Skeletal muscle satellite cell (primary cell): Measurements from ENCODE around the gene RAB40A.
A peak's percentile ranks its signal among the peaks of the same experiment; 100 is the strongest.
"Not testable (repeated sequence)": the region's sequence is repeated elsewhere in the genome, so short reads cannot be mapped to it uniquely, and the experiment has no call there.

Source experiments
- H3K27me3 ChIP-seq: 2 replicates; pipeline ENCODE4 v1.7.0; 2013; ENCODE audit warnings: low read length; ENCODE audit not compliant: control insufficient read depth, insufficient read depth
- H3K36me3 ChIP-seq: 2 replicates; pipeline ENCODE4 v1.7.0; 2013; ENCODE audit warnings: mild to moderate bottlenecking, control low read depth, low read length; ENCODE audit not compliant: insufficient read depth
- H3K4me1 ChIP-seq: 2 replicates; pipeline ENCODE4 v1.7.0; 2013; ENCODE audit warnings: low read length; ENCODE audit not compliant: control insufficient read depth, insufficient read depth
- H3K4me2 ChIP-seq: 2 replicates; pipeline ENCODE4 v1.7.0; 2013; ENCODE audit warnings: mild to moderate bottlenecking, low read length
- H3K4me3 ChIP-seq: 2 replicates; pipeline ENCODE4 v1.7.0; 2013; ENCODE audit warnings: low read length
- H3K9ac ChIP-seq: 2 replicates; pipeline ENCODE4 v1.7.0; 2013; ENCODE audit warnings: mild to moderate bottlenecking, low read depth, low read length, moderate library complexity
- H3K9me3 ChIP-seq: replicated peaks from 2 replicates; pipeline ENCODE4 v1.7.0; 2013; ENCODE audit warnings: mild to moderate bottlenecking, control low read depth, low read length

The RAB40A gene

DNA sequence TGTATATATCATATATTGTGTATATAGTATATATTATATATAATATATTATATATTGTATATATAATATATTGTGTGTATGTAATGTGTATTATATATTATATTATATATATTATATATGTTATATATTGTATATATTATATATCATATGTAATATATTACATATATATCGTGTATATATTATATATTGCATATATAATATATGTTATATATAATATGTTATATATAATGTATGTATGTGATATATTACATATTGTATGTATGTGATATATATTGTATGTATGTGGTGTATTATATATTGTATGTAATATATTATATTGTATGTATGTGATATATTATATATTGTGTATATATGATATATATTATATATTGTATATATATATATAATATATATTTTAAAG lies 30.5 kb downstream of the RAB40A start:
- Histone ChIP-seq H3K4me1 (no peaks in the 10 kb centered on the region), H3K9ac (no peak overlapping the region), H3K27me3 (peaks cover 2% of the 10 kb centered on the region), H3K4me2 (no peak overlapping the region), H3K4me3 (no peak overlapping the region), H3K9me3 (no peaks in the 10 kb centered on the region), H3K36me3 (no peaks in the 10 kb centered on the region)

DNA sequence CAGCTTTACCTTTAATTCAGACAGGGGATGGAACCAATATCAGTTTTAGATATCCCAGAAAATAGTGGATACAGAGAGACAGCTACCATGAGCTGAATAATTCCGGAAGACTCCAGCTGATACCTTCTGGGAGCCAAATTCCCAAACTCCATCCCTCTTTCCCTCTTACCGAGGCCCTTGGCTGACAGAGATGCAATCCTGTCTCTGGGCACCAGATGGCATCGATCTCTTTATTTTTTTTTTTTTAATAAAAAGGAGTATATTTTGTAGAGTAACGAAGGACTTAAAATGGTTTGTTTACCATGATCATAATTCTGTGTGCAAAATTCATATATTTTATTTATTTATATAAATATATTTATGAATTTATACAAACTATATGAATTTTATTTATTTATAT lies 31.0 kb downstream of the RAB40A start:
- no peaks in the 10 kb centered on the region for H3K4me1 ChIP-seq
- peaks cover 2% of the 10 kb centered on the region for H3K27me3 ChIP-seq
- no peaks in the 10 kb centered on the region for H3K9me3 ChIP-seq
- no peak overlapping the region for H3K4me3 ChIP-seq
- no peak overlapping the region for H3K4me2 ChIP-seq
- no peak overlapping the region for H3K9ac ChIP-seq
- no peaks in the 10 kb centered on the region for H3K36me3 ChIP-seq

DNA sequence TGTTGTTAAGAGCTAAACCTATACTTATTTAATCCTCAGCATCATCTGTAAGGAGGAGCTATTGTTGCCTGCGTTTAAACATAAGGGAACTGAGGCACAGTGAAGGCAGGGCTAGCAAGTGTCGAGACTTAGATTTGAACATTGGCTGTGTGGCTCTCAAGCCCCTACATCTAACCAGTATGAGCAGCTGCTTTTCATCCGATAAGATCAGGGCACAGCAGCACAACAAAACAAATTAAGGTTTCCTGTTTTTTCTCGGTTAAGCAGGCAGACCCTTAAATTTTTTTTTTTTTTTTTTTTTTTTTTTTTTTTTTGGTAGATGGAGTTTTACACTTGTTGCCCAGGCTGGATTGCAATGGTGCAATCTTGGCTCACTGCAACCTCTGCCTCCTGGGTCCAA lies 35.6 kb downstream of the RAB40A start:
- H3K27me3 ChIP-seq = peaks cover 2% of the 10 kb centered on the region
- no peak overlapping the region for H3K4me3 ChIP-seq
- H3K4me2 ChIP-seq = no peak overlapping the region
- no peaks in the 10 kb centered on the region for H3K4me1 ChIP-seq
- no peaks in the 10 kb centered on the region for H3K36me3 ChIP-seq
- no peak overlapping the region for H3K9ac ChIP-seq
- no peaks in the 10 kb centered on the region for H3K9me3 ChIP-seq

- no peaks in the 10 kb centered on the region for H3K36me3 ChIP-seq
- no peaks in the 10 kb centered on the region for H3K9me3 ChIP-seq
- H3K27me3 ChIP-seq = peaks cover 3% of the 10 kb centered on the region
- H3K4me3 ChIP-seq = no peak overlapping the region
- H3K4me1 ChIP-seq = peaks cover 3% of the 10 kb centered on the region
- H3K4me2 ChIP-seq = no peak overlapping the region
- no peak overlapping the region for H3K9ac ChIP-seq
Observed at GRCh38 chrX:103480526-103480925, 38.8 kb downstream of the RAB40A start.

- H3K9ac ChIP-seq = no peak overlapping the region
- no peaks in the 10 kb centered on the region for H3K36me3 ChIP-seq
- H3K27me3 ChIP-seq = peaks cover 3% of the 10 kb centered on the region
- H3K4me2 ChIP-seq = no peak overlapping the region
- H3K4me1 ChIP-seq = peaks cover 3% of the 10 kb centered on the region
- H3K9me3 ChIP-seq = no peaks in the 10 kb centered on the region
- H3K4me3 ChIP-seq = no peak overlapping the region
Observed at GRCh38 chrX:103477496-103477895, 41.8 kb downstream of the RAB40A start.

DNA sequence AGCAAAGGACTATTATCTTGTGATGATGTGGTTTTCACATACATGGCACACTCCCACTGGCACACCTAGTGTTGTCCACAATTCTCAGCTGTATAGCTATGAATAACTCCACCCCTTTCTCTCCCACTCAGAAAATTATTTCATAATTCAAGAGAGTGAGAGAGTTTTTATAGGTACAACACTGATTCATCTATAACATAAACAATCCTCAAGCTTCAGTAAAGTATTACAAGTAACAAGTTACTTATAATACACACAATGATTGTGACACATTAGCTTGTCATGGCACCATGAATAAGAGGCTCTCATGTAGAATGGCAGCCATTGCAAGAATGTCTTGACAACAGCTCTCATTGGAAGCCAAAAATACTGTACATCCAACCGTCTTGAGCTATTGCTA lies 43.9 kb downstream of the RAB40A start:
- Histone ChIP-seq H3K36me3 (no peaks in the 10 kb centered on the region), H3K4me2 (no peak overlapping the region), H3K4me1 (peaks cover 3% of the 10 kb centered on the region), H3K9ac (no peak overlapping the region), H3K27me3 (peaks cover 3% of the 10 kb centered on the region), H3K4me3 (no peak overlapping the region), H3K9me3 (no peaks in the 10 kb centered on the region)

DNA sequence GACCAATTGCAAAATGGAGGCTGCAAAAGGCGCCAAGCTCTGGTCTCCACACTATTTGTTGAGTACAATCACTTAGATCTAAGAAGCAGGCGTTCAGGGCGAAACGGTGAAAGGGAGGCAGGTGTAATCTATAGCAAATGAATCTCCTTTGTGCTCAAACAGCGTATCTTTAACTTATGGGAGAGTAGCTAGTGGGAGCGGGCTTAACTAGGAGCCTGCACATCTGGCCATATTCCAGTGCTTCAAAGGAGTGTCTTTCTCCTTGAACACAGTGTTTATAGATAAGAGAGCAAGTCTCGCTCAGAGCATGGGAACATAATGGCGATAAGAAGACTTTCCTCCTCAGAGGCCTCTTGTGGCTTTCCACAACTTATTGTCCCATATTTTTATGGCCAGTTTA lies 49.3 kb downstream of the RAB40A start:
- not testable (repeated sequence) for H3K4me3 ChIP-seq, H3K27me3 ChIP-seq, H3K4me2 ChIP-seq, H3K36me3 ChIP-seq, H3K4me1 ChIP-seq, H3K9ac ChIP-seq, H3K9me3 ChIP-seq

DNA sequence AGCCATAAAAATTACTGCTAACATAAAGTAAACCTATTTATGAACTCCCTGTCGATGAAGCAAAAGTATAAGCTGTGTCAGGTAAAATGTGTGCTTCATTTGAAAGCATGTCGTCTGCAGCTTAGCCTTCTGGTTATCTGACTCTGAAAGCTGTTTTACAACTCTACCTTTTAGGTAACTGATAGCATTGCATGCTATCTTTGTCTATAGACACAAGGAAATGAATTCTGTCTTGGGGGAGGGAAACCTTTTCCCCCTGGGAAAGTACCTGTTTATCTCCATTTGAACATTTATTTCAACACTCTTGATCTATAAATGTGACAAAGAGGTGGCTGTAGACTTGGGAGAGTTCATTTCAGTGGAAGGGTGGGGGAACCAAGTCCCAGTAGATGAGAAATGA lies 51.4 kb downstream of the RAB40A start:
- Histone ChIP-seq H3K9ac (no peak overlapping the region), H3K4me3 (no peak overlapping the region), H3K4me1 (peaks cover 5% of the 10 kb centered on the region), H3K27me3 (no peaks in the 10 kb centered on the region), H3K9me3 (no peaks in the 10 kb centered on the region), H3K4me2 (no peak overlapping the region), H3K36me3 (no peaks in the 10 kb centered on the region)

DNA sequence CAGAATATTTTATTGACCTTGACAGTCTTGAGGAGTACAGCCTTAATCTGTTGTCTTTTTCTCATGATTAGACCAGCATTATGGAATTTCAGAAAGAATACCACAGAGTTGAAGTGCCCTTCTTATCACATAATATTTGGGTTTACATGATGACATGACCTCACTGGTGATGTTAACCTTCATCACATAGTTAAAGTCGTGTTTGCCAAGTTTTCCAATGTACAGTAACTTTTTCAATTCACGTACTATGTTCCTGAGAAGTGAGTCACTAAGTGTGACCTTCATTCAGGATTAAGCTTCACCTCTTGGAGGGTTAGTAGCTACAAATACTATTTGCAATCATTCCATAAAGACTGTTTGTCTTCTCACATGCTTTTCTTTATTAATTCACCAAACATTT lies 52.1 kb downstream of the RAB40A start:
- peaks cover 5% of the 10 kb centered on the region for H3K4me1 ChIP-seq
- H3K4me2 ChIP-seq = no peak overlapping the region
- no peaks in the 10 kb centered on the region for H3K9me3 ChIP-seq
- H3K36me3 ChIP-seq = no peaks in the 10 kb centered on the region
- H3K4me3 ChIP-seq = no peak overlapping the region
- H3K9ac ChIP-seq = no peak overlapping the region
- H3K27me3 ChIP-seq = peaks cover 4% of the 10 kb centered on the region

DNA sequence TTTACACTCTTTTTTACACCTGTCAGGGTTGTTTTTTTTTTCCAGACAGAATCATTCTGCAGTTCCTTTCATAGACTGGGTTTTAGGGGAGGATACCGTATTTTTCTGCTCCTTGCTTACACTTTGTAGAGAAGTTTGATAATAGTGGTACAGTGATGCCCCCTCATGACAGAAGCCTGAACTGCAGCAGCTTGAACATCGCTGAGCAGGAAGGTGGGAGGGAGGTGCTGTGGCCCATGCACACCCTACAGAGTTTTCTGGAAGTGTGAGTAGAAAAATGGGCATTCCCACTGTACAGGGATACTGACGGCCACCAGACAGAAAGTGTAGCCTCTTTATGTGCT lies 54.5 kb downstream of the RAB40A start:
- no peaks in the 10 kb centered on the region for H3K9me3 ChIP-seq
- peak overlapping the region; percentile 31 for H3K4me3 ChIP-seq
- no peaks in the 10 kb centered on the region for H3K36me3 ChIP-seq
- H3K27me3 ChIP-seq = peaks cover 6% of the 10 kb centered on the region
- peak overlapping the region; percentile 39 for H3K4me2 ChIP-seq
- H3K4me1 ChIP-seq = peaks cover 5% of the 10 kb centered on the region
- peak overlapping the region; percentile 64 for H3K9ac ChIP-seq

DNA sequence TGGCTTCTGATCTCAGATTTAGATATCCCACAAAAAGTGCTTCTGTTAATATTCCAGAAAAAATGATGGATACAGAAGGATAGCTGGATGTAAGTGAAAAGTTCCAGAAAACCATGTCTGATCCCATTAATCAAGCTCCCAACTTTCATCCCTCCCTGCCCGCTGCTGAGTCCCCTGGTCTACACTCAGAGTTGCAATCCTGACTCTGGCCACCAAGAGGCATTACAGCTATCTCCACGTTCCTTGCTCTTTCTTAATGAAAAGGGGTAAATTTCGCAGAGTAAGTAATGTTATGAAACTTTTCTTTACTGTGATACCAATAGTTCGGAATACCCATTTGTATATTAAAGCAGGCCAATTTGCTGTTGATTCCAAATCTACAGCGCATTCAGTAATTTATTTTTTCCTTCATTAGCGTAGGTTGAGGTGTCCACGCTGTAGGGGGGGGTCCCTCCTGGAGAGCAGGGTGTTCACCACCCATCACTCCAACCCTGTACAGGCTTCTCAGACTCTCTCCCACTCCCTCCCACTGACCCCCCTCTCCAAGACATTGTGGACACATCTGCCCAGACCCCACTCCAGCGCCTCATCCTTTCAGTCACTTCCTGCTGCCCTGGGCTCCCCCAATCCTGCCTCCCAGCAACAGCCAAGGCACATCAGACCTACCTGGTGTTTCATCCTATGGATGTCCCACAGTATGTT lies 55.1 kb downstream of the RAB40A start:
- peak overlapping the region; percentile 64 for H3K9ac ChIP-seq
- H3K4me1 ChIP-seq = peaks cover 5% of the 10 kb centered on the region
- H3K4me2 ChIP-seq = peak overlapping the region; percentile 39
- H3K4me3 ChIP-seq = peak overlapping the region; percentile 31
- H3K36me3 ChIP-seq = no peaks in the 10 kb centered on the region
- peaks cover 6% of the 10 kb centered on the region for H3K27me3 ChIP-seq
- H3K9me3 ChIP-seq = no peaks in the 10 kb centered on the region

DNA sequence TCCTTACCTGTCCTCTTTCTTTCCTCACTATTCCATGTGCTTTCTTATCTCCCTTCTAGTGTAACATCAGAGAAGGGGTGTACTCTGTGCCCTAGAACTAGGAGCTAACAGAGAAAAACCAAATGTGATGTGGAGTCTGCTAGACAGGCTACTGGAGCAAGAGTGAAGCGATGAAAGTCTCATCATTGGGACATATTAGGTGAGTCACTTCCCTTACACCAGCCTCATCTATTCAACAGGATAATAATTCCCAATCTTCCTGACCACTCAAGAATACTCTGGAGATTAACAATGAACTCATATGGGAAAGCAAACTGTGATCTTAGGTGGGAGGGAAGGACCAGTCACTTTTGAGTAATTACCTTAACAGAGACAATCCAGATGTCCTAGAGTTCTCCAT lies 58.1 kb downstream of the RAB40A start:
- peaks cover 6% of the 10 kb centered on the region for H3K27me3 ChIP-seq
- H3K36me3 ChIP-seq = no peaks in the 10 kb centered on the region
- no peak overlapping the region for H3K4me3 ChIP-seq
- H3K4me2 ChIP-seq = no peak overlapping the region
- H3K9me3 ChIP-seq = no peaks in the 10 kb centered on the region
- peaks cover 5% of the 10 kb centered on the region for H3K4me1 ChIP-seq
- no peak overlapping the region for H3K9ac ChIP-seq
